Ecto neural progenitor cell (in vitro differentiated cells): ENCODE measurements around the gene ANKRD18A.

ENCODE experiments used
- DNase-seq: peaks from one replicate; pipeline ENCODE4 v3.0.0-alpha.2; 2018; ENCODE audit warnings: low spot score

The ANKRD18A gene

GRCh38 chr9:38529317-38529716 lies 91.1 kb downstream of the ANKRD18A start:
- no peak for DNase-seq

GRCh38 chr9:38527503-38527902 lies 92.9 kb downstream of the ANKRD18A start:
- no peak for DNase-seq

- no peak for DNase-seq
Observed at GRCh38 chr9:38526591-38526990, 93.8 kb downstream of the ANKRD18A start.

- no peak for DNase-seq
Observed at GRCh38 chr9:38523121-38523520, 97.3 kb downstream of the ANKRD18A start.

DNA sequence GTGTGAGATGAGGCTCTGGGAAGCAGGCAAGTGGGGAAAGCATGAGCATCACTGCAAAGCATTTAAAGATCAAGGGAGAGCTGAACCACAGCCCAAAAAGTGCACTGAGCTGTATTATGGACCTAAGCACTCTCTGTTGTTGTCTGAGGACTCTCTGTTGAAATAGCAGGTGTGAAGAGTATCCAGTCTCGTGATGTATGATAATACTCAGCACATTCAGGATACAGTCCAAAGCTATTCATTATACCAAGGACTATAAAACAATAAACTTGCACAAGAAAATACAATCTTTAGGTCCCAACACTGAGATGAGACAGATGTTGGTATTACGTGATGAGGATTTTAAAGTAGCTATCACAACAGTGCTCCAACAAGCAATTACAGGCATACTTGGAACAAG lies 98.6 kb downstream of the ANKRD18A start:
- DNase-seq = no peak
